Panc1 (cell line): ENCODE measurements around the gene PDE4B. TPM values are rescaled to one million over a fixed set of nuclear protein-coding genes. Genes with fewer than 3 reads are reported as not detected.

Source experiments
- ATAC-seq: fragments of 200-7000 bp; cut with Tn5 transposase; 2 replicates; pipeline ENCODE4 v1.9.1; 2020; ENCODE audit warnings: mild to moderate bottlenecking, moderate library complexity
- BruUV-seq: library from RNA; stranded (reverse); fragments of 400-500 nt; replicated peaks from 2 replicates; lab custom pipeline; 2021; lab: Mats Ljungman, UMichigan
- CTCF ChIA-PET: fragments of 300-600 bp; sonication (Branson Sonifier 250); formaldehyde crosslinking; loops from one replicate; lab custom pipeline; 2022; ENCODE audit warnings: antibody characterized with exemption; lab: Charles Lee
- POLR2A ChIA-PET: fragments of 300-600 bp; sonication (Branson Sonifier 250); formaldehyde crosslinking; loops from one replicate; lab custom pipeline; 2022; ENCODE audit warnings: antibody characterized with exemption; lab: Charles Lee
- DNase-seq: peaks from one replicate; pipeline ENCODE4 v3.0.0-alpha.2; 2010; ENCODE audit warnings: low read depth, low spot score
- H3K27ac ChIP-seq: 2 replicates; pipeline ENCODE4 v1.5.1; 2011; ENCODE audit warnings: mild to moderate bottlenecking, low read length, inconsistent platforms
- H3K27me3 ChIP-seq: fragments of 200-500 bp; sonication (Bioruptor generic); 2 replicates; pipeline ENCODE4 v1.6.0; 2014; ENCODE audit warnings: low read length, inconsistent platforms; ENCODE audit not compliant: control insufficient read depth, insufficient read depth
- H3K36me3 ChIP-seq: fragments of 200-500 bp; sonication (Bioruptor generic); 2 replicates; pipeline ENCODE4 v1.5.1; 2014; ENCODE audit warnings: inconsistent platforms, mild to moderate bottlenecking, low read length, moderate library complexity; ENCODE audit not compliant: control insufficient read depth, insufficient read depth
- H3K4me1 ChIP-seq: 2 replicates; pipeline ENCODE4 v1.5.1; 2011; ENCODE audit warnings: inconsistent platforms, mild to moderate bottlenecking, low read length, moderate library complexity; ENCODE audit not compliant: control insufficient read depth, insufficient read depth
- H3K4me3 ChIP-seq, 2 experiments: 2 replicates each; pipeline ENCODE4 v1.5.1; 2011 to 2012; ENCODE audit warnings: low read depth in 2 of 2, low read length in 2 of 2, mild to moderate bottlenecking in 2 of 2, inconsistent platforms in 1 of 2, moderate library complexity in 1 of 2
- H3K9me3 ChIP-seq: fragments of 200-500 bp; sonication (Bioruptor generic); 2 replicates; pipeline ENCODE4 v1.5.1; 2014; ENCODE audit warnings: low read depth, mild to moderate bottlenecking, inconsistent platforms, low read length, moderate library complexity; ENCODE audit not compliant: control insufficient read depth, insufficient read depth
- CTCF ChIP-seq: fragments of 450-650 bp; IDR thresholded peaks from 2 replicates; pipeline ENCODE4 v1.5.1; 2017; ENCODE audit warnings: mild to moderate bottlenecking
- POLR2AphosphoS5 ChIP-seq: IDR thresholded peaks from 2 replicates; pipeline ENCODE4 v1.6.1; 2012; ENCODE audit warnings: mild to moderate bottlenecking, low read depth, low read length, moderate library complexity
- REST ChIP-seq, 2 experiments: IDR thresholded peaks; 2 replicates each; pipeline ENCODE4 v1.6.1; 2011 to 2012; ENCODE audit warnings: low read depth in 2 of 2, control low read depth in 1 of 2, low read length in 1 of 2, mild to moderate bottlenecking in 1 of 2, moderate library complexity in 1 of 2; ENCODE audit not compliant: insufficient read depth in 1 of 2
- SIN3A ChIP-seq: IDR thresholded peaks from 2 replicates; pipeline ENCODE4 v1.6.1; 2012; ENCODE audit warnings: low read depth, mild to moderate bottlenecking, low read length, moderate library complexity, borderline replicate concordance; ENCODE audit not compliant: insufficient read depth
- TCF7L2 ChIP-seq: IDR thresholded peaks from 2 replicates; pipeline ENCODE4 v1.6.1; 2011; ENCODE audit warnings: mild to moderate bottlenecking, low read depth, low read length, inconsistent platforms
- in situ Hi-C: cut with HindIII; loops from 2 replicates; pipeline ENCODE4 v1.10.0; 2016; ENCODE audit warnings: low sequenced_read_pairs, low pct_unique_long_range_greater_than_20kb
- intact Hi-C: fragments of 100-400 bp; cut with micrococcal nuclease; formaldehyde crosslinking; loops from one replicate; pipeline ENCODE4 v1.10.0; 2022; ENCODE audit not compliant: unreplicated experiment
- total RNA-seq: library from RNA; stranded (reverse); gene quantifications from one replicate; pipeline ENCODE4 v1.2.1, GENCODE V29; 2021; ENCODE audit not compliant: unreplicated experiment

The PDE4B gene
- total RNA-seq, 1 experiment from 2014 or later: 0.26 TPM

- no peak for TF ChIP-seq SIN3A
- TF ChIP-seq REST (IDR thresholded peaks at IDR 0.05; ENCODE audit: insufficient read depth in 1 of 2, low read depth in 2 of 2, low read length in 1 of 2): no peak
- TF ChIP-seq TCF7L2: no peak
- TF ChIP-seq CTCF: no peak
- TF ChIP-seq POLR2AphosphoS5: no peak
- Histone ChIP-seq H3K36me3 (no peaks in the 10 kb centered on the region), H3K4me1 (no peaks in the 10 kb centered on the region), H3K9me3 (no peaks in the 10 kb centered on the region), H3K27me3 (no peaks in the 10 kb centered on the region), H3K27ac (no peak overlapping the region), H3K4me3 (no peak overlapping the region)
- BruUV-seq: no TSS peak
- CTCF ChIA-PET: no interaction called here
- in situ Hi-C loops: no loop called here
- DNase-seq: no peak
- POLR2A ChIA-PET: no interaction called here
- ATAC-seq: no peak
- intact Hi-C loops: no loop called here
These were observed 112.0 kb downstream of the PDE4B start for GRCh38 chr1:65904681-65905083.

- Histone ChIP-seq H3K27ac (no peak overlapping the region), H3K27me3 (no peaks in the 10 kb centered on the region), H3K9me3 (no peaks in the 10 kb centered on the region), H3K4me3 (no peak overlapping the region), H3K36me3 (no peaks in the 10 kb centered on the region), H3K4me1 (no peaks in the 10 kb centered on the region)
- no peak for DNase-seq
- no TSS peak for BruUV-seq
- in situ Hi-C loops (no loop called here), intact Hi-C loops (no loop called here)
- CTCF ChIA-PET: no interaction called here
- TF ChIP-seq CTCF: no peak
- TF ChIP-seq TCF7L2: no peak
- TF ChIP-seq POLR2AphosphoS5: no peak
- TF ChIP-seq SIN3A: no peak
- no peak for TF ChIP-seq REST (IDR thresholded peaks at IDR 0.05; ENCODE audit: insufficient read depth in 1 of 2, low read depth in 2 of 2, low read length in 1 of 2)
- no peak for ATAC-seq
- POLR2A ChIA-PET: no interaction called here
These were observed 117.7 kb downstream of the PDE4B start for GRCh38 chr1:65910432-65910831.
